PFSK-1 (cell line): ENCODE results near the gene LDLRAD3.

Experiments used
- POLR2AphosphoS5 ChIP-seq: IDR thresholded peaks from 2 replicates; pipeline ENCODE4 v1.6.1; 2012; ENCODE audit warnings: low read depth, mild to moderate bottlenecking, control low read depth, low read length, moderate library complexity
- REST ChIP-seq, 2 experiments: IDR thresholded peaks; 2 replicates each; pipeline versions ENCODE4 v1.6.1 to v1.8.0; 2011 to 2012; ENCODE audit warnings: low read depth in 2 of 2, low read length in 2 of 2, control low read depth in 1 of 2, inconsistent platforms in 1 of 2, mild to moderate bottlenecking in 1 of 2, moderate library complexity in 1 of 2; ENCODE audit not compliant: insufficient read depth in 1 of 2
- TAF1 ChIP-seq: IDR thresholded peaks from 2 replicates; pipeline ENCODE4 v1.6.1; 2012; ENCODE audit warnings: low read length, control low read depth, borderline replicate concordance; ENCODE audit not compliant: insufficient read depth

- TF ChIP-seq POLR2AphosphoS5 (no peak), TAF1 (no peak), REST (IDR thresholded peaks at IDR 0.05; ENCODE audit: insufficient read depth in 1 of 2, low read depth in 2 of 2, low read length in 2 of 2) (no peak)
Observed at GRCh38 chr11:35990816-35991215, 47.0 kb downstream of the LDLRAD3 start.
